ENCODE measurements around the gene AQP12B. TPM values are rescaled to one million over a fixed set of nuclear protein-coding genes. Genes with fewer than 3 reads are reported as not detected.

AQP12B gene
- total RNA-seq, 4 donors from 2014 or later, result not detected

- DNase-seq (ENCODE audit: low spot score in 2 of 2), result no peak
- intact Hi-C loops (cut with DNase I; ENCODE audit: low total_unique reads), result no loop called here
- WGBS, 2 donors, result 80 to 84% methylated on average over 5 to 9 of the region's 9 CpGs
- H3K4me3 ChIP-seq (ENCODE audit: low read depth, poor library complexity, severe bottlenecking), result no peak overlapping the region
- TF ChIP-seq POLR2A (IDR thresholded peaks at IDR 0.05), result no peak
- TF ChIP-seq, protein P1, sequence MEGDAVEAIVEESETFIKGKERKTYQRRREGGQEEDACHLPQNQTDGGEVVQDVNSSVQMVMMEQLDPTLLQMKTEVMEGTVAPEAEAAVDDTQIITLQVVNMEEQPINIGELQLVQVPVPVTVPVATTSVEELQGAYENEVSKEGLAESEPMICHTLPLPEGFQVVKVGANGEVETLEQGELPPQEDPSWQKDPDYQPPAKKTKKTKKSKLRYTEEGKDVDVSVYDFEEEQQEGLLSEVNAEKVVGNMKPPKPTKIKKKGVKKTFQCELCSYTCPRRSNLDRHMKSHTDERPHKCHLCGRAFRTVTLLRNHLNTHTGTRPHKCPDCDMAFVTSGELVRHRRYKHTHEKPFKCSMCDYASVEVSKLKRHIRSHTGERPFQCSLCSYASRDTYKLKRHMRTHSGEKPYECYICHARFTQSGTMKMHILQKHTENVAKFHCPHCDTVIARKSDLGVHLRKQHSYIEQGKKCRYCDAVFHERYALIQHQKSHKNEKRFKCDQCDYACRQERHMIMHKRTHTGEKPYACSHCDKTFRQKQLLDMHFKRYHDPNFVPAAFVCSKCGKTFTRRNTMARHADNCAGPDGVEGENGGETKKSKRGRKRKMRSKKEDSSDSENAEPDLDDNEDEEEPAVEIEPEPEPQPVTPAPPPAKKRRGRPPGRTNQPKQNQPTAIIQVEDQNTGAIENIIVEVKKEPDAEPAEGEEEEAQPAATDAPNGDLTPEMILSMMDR (IDR thresholded peaks at IDR 0.05), result no peak
Measured at GRCh38 chr2:240711296-240711695, 28.6 kb upstream of the AQP12B start.

GRCh38 chr2:240708457-240708856 is 25.8 kb upstream of the AQP12B start:
- intact Hi-C loops (cut with DNase I; ENCODE audit: low total_unique reads), result no loop called here
- H3K4me3 ChIP-seq (ENCODE audit: low read depth, poor library complexity, severe bottlenecking), result no peak overlapping the region
- TF ChIP-seq, protein P1 (IDR thresholded peaks at IDR 0.05), result no peak
- TF ChIP-seq POLR2A (IDR thresholded peaks at IDR 0.05), result no peak
- WGBS, 2 donors, result 74% methylated on average over 7 of the region's 7 CpGs
- DNase-seq (ENCODE audit: low spot score in 2 of 2), result no peak

DNA sequence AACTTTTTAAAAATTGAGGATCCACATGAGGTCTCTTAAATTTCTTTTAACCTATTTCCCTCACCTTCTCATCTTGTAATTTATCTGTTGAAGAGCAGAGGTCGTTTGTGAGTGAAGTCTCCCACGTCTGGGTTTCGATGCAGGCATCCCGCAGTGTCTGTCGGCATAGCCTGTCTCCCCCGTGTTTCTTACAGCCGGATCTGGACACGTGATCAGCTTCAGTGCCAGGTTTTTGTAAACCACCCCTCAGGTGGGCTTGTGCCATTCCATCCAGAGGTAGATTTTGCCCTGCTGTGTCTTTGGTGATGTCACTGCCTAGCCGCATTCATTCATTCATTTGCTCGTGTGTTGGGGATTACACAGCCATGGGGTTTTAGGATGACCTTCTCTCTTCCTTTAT is 25.1 kb upstream of the AQP12B start:
- TF ChIP-seq POLR2A (IDR thresholded peaks at IDR 0.05), result no peak
- TF ChIP-seq, protein P1 (IDR thresholded peaks at IDR 0.05), result no peak
- WGBS, 2 donors, result 55 to 60% methylated on average over 10 of the region's 10 CpGs
- intact Hi-C loops (cut with DNase I; ENCODE audit: low total_unique reads), result no loop called here
- no peak for DNase-seq (ENCODE audit: low spot score in 2 of 2)
- no peak overlapping the region for H3K4me3 ChIP-seq (ENCODE audit: low read depth, poor library complexity, severe bottlenecking)

- 47 to 54% methylated on average over 15 of the region's 15 CpGs for WGBS, 2 donors
- intact Hi-C loops (cut with DNase I; ENCODE audit: low total_unique reads), result no loop called here
- DNase-seq (ENCODE audit: low spot score in 2 of 2), result no peak
- no peak overlapping the region for H3K4me3 ChIP-seq (ENCODE audit: low read depth, poor library complexity, severe bottlenecking)
- TF ChIP-seq, protein P1 (IDR thresholded peaks at IDR 0.05), result no peak
- no peak for TF ChIP-seq POLR2A (IDR thresholded peaks at IDR 0.05)
Measured at GRCh38 chr2:240707043-240707756, 24.5 kb upstream of the AQP12B start.

DNA sequence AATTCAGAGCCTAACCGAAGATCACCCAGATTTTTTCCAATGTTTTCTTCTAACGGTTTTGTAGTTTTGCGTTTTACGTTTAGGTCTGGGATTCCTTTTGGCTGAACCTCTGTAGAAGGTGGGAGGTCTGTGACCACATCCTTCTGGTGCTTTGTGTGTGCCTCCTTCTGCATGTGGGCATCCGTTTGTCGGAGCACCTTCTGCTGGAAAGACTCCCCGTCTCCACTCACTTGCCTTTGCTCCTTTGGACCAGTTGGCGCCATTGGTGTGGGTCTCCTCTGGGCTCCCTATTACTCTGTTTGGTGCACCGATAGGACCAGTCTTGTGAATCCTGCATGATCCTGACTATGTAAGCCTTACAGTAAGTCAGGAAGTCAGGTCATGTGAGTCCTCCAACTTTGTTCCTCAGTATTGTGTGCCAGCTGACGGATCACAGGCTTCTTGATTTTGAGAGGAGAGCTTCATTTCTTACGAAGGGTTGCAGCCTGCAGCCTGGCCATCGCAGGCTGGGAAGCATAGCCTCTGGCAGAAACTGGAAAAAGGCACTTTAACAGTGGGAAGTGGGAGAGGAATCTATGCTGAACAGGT is 22.6 kb upstream of the AQP12B start:
- no peak for DNase-seq (ENCODE audit: low spot score in 2 of 2)
- TF ChIP-seq, protein P1 (IDR thresholded peaks at IDR 0.05), result no peak
- TF ChIP-seq POLR2A (IDR thresholded peaks at IDR 0.05), result no peak
- intact Hi-C loops (cut with DNase I; ENCODE audit: low total_unique reads), result no loop called here
- no peak overlapping the region for H3K4me3 ChIP-seq (ENCODE audit: low read depth, poor library complexity, severe bottlenecking)
- WGBS, 2 donors, result 77 to 80% methylated on average over 12 of the region's 12 CpGs
